BJ (cell line): ENCODE results near the gene SLC43A2. TPM values are rescaled to one million over a fixed set of nuclear protein-coding genes. Genes with fewer than 3 reads are reported as not detected.

Experiments used
- CTCF ChIA-PET: fragments of 350-600 bp; formaldehyde crosslinking; extraction: SDS; loops from one replicate; lab custom pipeline; 2021; ENCODE audit warnings: antibody characterized with exemption, inconsistent platforms; lab: Yijun Ruan, JAX
- POLR2A ChIA-PET: fragments of 300-600 bp; sonication (Branson Sonifier 250); formaldehyde crosslinking; extraction: SDS; loops from one replicate; lab custom pipeline; 2021; ENCODE audit warnings: antibody characterized with exemption; lab: Charles Lee
- DNase-seq: peaks from one replicate; pipeline ENCODE4 v3.0.0-alpha.2; 2011; ENCODE audit warnings: low read depth
- H3K27me3 ChIP-seq: 2 replicates; pipeline ENCODE4 v1.6.0; 2011; ENCODE audit warnings: low read length; ENCODE audit not compliant: control insufficient read depth, insufficient read depth
- H3K36me3 ChIP-seq: 2 replicates; pipeline ENCODE4 v1.5.1; 2011; ENCODE audit warnings: low read length; ENCODE audit not compliant: control insufficient read depth, insufficient read depth
- H3K4me3 ChIP-seq: 2 replicates; pipeline ENCODE4 v1.5.1; 2011; ENCODE audit warnings: low read depth, mild to moderate bottlenecking, control low read depth, low read length
- CTCF ChIP-seq: IDR thresholded peaks from 2 replicates; pipeline ENCODE4 v1.5.1; 2011; ENCODE audit warnings: low read depth, mild to moderate bottlenecking, control low read depth, inconsistent platforms, low read length, moderate library complexity; ENCODE audit not compliant: insufficient read depth
- polyA plus RNA-seq: library from polyadenylated mRNA; depleted of rRNA; stranded (reverse); fragments of >200 nt; gene quantifications from 2 replicates; pipeline ENCODE4 v1.2.3, GENCODE V29; 2011

SLC43A2 gene
- polyA plus RNA-seq, 1 experiment, result 8.9 TPM

- no peaks in the 10 kb centered on the region for H3K27me3 ChIP-seq
- no peaks in the 10 kb centered on the region for H3K36me3 ChIP-seq
- no peak for TF ChIP-seq CTCF
- ChIA-PET CTCF (interaction anchor here (1.7 kb wide), 1 partner anchor 24 kb away, joined by 4 read pairs; the partner anchor contains the start of gene SLC43A2), POLR2A (no interaction called here)
- H3K4me3 ChIP-seq, result no peak overlapping the region
- DNase-seq, result no peak
Measured at GRCh38 chr17:1605681-1606351, 22.8 kb downstream of the SLC43A2 start.

GRCh38 chr17:1604831-1605528 is 23.7 kb downstream of the SLC43A2 start:
- no peak for TF ChIP-seq CTCF
- no peak for DNase-seq
- Histone ChIP-seq H3K36me3 (no peaks in the 10 kb centered on the region), H3K4me3 (no peak overlapping the region), H3K27me3 (no peaks in the 10 kb centered on the region)
- CTCF ChIA-PET, result interaction anchor here (1.7 kb wide), 1 partner anchor 24 kb away, joined by 4 read pairs; the partner anchor contains the start of gene SLC43A2
- POLR2A ChIA-PET, result no interaction called here

GRCh38 chr17:1601571-1601970 is 27.1 kb downstream of the SLC43A2 start:
- Histone ChIP-seq H3K36me3 (no peaks in the 10 kb centered on the region), H3K4me3 (no peak overlapping the region), H3K27me3 (no peaks in the 10 kb centered on the region)
- no peak for TF ChIP-seq CTCF
- DNase-seq, result no peak
- CTCF ChIA-PET, result no interaction called here
- POLR2A ChIA-PET, result no interaction called here

GRCh38 chr17:1598399-1599095 is 30.1 kb downstream of the SLC43A2 start:
- Histone ChIP-seq H3K4me3 (no peak overlapping the region), H3K36me3 (no peaks in the 10 kb centered on the region), H3K27me3 (no peaks in the 10 kb centered on the region)
- no peak for DNase-seq
- TF ChIP-seq CTCF, result no peak
- CTCF ChIA-PET, result interaction anchor here (0.8 kb wide), 1 partner anchor 70 kb away, joined by 3 read pairs; no protein-coding TSS in a partner anchor
- POLR2A ChIA-PET, result no interaction called here

GRCh38 chr17:1597861-1598342 is 30.7 kb downstream of the SLC43A2 start:
- H3K4me3 ChIP-seq, result no peak overlapping the region
- TF ChIP-seq CTCF, result no peak
- no peaks in the 10 kb centered on the region for H3K36me3 ChIP-seq
- no peaks in the 10 kb centered on the region for H3K27me3 ChIP-seq
- no peak for DNase-seq
- ChIA-PET CTCF (interaction anchor here (1.0 kb wide), 1 partner anchor 30 kb away, joined by 3 read pairs; no protein-coding TSS in a partner anchor), POLR2A (no interaction called here)
